Peyer's patch (tissue), 4 donors: Measurements from ENCODE around the gene DVL1.

ENCODE experiments used
- CTCF ChIP-seq, 6 experiments: fragments of 450-650 bp in 4 of 6; fragments of 200-600 bp in 2 of 6; sonication (generic) in 1 of 6; IDR thresholded peaks; one replicate each; pipeline ENCODE4 v1.5.1; 2017 to 2019; ENCODE audit warnings: antibody characterized with exemption in 6 of 6, mild to moderate bottlenecking in 3 of 6, moderate library complexity in 1 of 6
- POLR2A ChIP-seq, 2 donors: fragments of 450-650 bp; IDR thresholded peaks; one replicate each; pipeline ENCODE4 v1.5.1; 2017; ENCODE audit warnings: antibody characterized with exemption in 2 of 2, mild to moderate bottlenecking in 2 of 2, moderate library complexity in 2 of 2

GRCh38 chr1:1370771-1371300, 21.6 kb upstream of the DVL1 start:
- TF ChIP-seq CTCF (IDR thresholded peaks at IDR 0.05) (no peak), POLR2A (IDR thresholded peaks at IDR 0.05) (no peak)
